Measurements from ENCODE around the gene FBXL20.

- TF ChIP-seq GATA2 (IDR thresholded peaks at IDR 0.05; ENCODE audit: low read depth, low read length), result no peak
- TF ChIP-seq GATA3 (IDR thresholded peaks at IDR 0.05; ENCODE audit: low read depth, low read length), result no peak
Observed at GRCh38 chr17:39244016-39244599, 157.3 kb downstream of the FBXL20 start.
